GDM1 (cell line): ENCODE results near the gene TIAL1.
A peak's percentile ranks its signal among the peaks of the same experiment; 100 is the strongest.
"Not testable (repeated sequence)": the region's sequence is repeated elsewhere in the genome, so short reads cannot be mapped to it uniquely, and the experiment has no call there.

Experiments used
- DNase-seq: peaks from one replicate; lab custom pipeline; 2025; lab: John Stamatoyannopoulos, UW

The TIAL1 gene

DNA sequence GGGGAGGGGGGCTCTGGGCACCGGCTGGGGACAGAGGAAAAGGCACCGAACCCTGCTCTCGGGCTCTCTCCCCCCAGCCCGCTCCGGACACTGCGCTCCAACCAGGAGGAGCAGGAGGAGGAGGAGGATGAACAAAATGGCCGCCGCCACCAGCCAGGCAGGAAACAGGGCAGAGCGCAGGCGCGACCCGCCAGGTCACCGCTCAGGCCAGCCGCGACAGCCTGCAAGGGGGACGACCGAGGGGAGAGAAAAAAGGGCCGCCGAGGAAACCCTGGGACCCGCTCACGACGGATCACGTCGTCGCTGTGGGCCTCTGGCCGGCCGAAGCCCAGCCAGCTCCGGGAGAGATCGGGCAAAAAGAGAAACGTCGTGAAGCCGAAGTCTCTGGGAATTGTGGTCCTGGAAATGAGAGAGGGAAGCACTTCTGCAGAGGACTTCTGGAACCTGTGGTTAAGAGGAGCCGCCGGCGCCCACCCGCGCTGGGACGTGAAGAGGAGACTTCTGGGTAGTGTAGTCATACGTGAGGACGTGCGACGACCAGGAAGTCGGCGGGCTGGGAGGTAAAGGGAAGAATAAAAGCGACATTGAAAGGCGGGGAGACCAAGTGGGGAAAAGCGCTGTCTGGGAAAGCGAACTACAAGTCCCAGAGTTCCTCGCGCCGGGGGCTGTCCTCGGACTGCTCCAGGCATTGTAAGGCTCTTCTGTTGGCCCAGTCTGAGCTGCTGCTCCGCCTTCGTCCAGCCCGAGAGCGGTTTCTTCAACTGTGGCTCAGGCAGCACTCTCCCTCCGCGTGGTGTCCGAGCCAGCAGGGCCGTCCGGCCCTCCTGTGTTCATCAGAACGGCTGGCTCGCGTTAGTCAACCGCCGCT lies at the start of gene TIAL1:
Gene TIAL1 (minus strand): TSS at position 428 of the 868 bp plus-strand sequence. CDS start 499 bp downstream, outside the sequence.
- DNase-seq: peak; percentile 98

DNA sequence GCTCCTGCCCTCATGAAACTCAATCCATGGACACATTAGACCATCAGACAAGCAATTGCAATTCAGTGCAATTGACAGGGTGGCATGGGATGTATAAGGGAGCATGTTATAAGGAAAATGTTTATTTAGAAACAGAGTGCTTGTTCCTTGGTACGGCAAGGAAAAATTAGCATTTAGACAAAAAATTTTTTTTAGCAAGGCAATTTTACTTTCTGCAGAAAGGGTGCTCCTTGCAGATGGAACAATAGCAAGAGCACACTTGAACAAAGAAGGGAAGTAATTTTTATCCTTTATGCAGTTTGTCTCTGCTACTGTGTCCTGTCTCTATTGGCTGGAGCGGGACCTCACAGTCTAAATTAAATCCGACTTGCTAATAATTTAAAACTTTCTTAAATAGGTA lies 48.2 kb upstream of the TIAL1 start:
- no peak for DNase-seq

GRCh38 chr10:119644205-119644814 lies 47.5 kb upstream of the TIAL1 start:
- no peak for DNase-seq

DNA sequence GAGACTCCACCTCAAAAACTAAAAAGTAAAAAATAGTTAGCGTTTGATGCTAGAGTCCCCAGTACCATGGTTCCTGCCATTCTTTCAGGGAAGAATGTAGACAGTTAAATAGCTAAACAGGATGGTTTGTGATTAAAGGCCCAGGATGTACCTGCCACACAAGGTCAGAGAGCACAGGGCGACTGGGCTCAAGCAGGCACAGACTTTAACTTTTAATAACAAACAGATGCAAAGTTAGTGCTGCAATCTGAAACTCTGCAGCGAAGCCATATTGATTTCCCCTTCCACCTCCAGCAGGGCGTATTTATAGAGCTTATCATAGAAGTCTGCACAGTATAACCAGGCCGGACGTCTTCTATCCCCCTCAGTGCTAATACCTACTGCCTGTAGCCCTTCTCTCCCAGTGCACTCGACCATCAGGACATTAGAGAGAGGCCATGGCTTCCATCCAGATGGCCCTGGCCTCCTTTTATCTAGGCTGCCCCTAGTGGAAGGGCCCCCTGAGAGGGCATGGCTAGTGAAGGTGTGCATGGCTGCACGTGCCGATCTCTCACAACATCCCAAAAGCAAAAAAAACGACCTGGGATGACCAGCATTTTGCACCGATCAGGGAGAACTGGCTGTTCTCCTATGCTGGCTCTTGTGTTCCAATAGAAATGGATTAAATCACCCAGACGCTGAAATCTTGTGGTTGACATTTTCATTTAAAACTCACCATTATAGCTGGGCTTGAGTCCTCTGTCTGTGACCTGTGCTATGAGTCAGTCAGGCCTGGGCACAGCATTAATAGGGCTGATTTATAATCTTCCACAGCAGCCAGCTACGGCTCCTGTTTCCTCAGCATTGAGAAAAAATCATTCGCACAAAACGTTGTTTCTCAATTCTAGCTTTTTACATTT lies 46.8 kb upstream of the TIAL1 start:
- DNase-seq: no peak

DNA sequence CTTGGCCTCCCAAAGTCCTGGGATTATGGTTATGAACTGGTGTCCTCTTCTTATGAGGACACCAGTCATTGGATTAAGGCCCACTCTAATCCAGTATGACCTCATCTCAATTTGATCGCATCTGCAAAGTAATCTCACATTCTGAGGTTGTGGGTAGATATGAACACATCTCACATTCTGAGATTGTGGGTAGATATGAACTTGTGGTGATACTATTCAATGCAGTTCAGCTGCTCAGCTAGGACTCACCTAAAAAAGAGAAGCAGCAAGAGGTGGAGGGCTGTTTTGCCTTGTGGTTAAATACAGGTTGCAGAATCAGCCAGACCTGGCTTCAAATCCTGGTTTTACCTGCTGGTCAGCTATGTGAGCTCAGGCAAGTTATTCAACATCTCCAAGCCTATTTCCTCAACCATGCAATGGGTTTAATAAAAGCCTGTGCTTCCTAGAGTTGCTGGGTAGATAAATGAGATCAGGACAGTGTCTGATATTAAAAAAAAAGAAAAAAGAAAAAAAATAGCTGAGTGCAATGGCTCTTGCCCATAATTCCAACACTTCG lies 45.9 kb upstream of the TIAL1 start:
- no peak for DNase-seq

- DNase-seq: no peak
Measured at GRCh38 chr10:119640875-119641526, 44.2 kb upstream of the TIAL1 start.

- DNase-seq: no peak
Measured at GRCh38 chr10:119640384-119640783, 43.6 kb upstream of the TIAL1 start.

- DNase-seq: no peak
Measured at GRCh38 chr10:119638982-119639381, 42.2 kb upstream of the TIAL1 start.

- DNase-seq: no peak
Measured at GRCh38 chr10:119637631-119638030, 40.9 kb upstream of the TIAL1 start.

GRCh38 chr10:119634219-119634544 lies 37.4 kb upstream of the TIAL1 start:
- DNase-seq: no peak

DNA sequence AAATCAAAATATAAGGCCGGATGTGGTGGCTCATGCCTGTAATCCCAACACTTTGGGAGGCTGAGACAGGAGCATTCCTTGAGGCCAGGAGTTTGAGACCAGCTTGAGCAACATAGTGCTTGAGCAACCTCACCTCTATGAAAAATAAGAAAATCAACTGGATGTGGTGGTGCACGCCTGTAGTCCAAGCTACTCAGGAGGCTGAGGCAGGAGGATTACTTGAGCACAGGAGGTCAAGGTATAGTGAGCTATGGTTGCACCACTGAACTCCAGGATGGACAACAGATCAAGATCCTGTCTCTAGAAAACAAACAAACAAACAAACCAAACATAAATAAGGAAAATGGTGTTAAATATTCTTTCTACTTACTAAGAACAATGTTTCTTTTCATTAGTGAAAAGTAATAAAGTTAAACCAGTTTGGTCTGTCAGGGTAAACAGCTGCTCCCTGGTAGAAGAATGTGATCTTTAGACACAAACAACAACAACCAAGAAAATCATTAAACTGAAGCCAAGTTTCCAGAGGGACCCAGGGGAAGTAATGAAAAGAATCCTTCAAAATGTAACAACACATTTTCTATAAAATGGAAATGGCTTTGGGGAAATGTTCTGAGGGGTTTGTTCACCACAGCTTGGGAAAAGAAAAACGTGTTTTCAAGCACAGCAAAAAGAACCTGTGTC lies 36.9 kb upstream of the TIAL1 start:
- DNase-seq: no peak

GRCh38 chr10:119630300-119630699 lies 33.5 kb upstream of the TIAL1 start:
- DNase-seq: no peak

DNA sequence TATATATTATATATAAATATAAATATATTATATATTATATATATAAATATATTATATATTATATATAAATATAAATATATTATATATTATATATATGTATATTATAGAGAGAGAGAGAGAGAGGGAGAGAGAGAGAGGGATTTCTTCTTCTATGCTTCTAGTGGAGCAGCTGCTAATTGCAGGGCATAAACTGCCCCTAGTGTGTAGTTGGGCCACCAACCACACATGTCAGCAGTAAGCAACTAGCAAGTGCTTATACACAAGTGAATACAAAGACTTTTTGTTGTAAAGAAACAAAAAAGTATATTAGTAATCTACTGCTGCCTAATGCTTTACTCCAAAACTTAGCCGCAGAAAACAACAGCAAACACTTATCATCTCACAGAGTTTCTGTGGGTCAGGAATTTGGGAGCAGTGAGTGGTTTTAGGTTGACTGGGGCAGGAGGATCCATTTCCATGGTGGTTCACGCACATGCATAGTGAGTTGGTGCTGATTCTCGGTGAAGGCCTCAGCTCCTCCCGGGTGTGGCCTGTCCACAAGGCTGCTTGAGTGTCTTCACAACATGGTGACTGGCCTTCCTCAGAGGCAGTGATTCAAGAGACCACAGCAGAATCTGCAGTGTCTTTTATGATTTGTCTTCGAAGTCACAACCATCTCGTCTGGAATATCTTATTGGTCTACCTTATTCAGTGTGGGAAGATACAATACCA lies 29.0 kb upstream of the TIAL1 start:
- no peak for DNase-seq

GRCh38 chr10:119621078-119621384 lies 24.3 kb upstream of the TIAL1 start:
- no peak for DNase-seq

DNA sequence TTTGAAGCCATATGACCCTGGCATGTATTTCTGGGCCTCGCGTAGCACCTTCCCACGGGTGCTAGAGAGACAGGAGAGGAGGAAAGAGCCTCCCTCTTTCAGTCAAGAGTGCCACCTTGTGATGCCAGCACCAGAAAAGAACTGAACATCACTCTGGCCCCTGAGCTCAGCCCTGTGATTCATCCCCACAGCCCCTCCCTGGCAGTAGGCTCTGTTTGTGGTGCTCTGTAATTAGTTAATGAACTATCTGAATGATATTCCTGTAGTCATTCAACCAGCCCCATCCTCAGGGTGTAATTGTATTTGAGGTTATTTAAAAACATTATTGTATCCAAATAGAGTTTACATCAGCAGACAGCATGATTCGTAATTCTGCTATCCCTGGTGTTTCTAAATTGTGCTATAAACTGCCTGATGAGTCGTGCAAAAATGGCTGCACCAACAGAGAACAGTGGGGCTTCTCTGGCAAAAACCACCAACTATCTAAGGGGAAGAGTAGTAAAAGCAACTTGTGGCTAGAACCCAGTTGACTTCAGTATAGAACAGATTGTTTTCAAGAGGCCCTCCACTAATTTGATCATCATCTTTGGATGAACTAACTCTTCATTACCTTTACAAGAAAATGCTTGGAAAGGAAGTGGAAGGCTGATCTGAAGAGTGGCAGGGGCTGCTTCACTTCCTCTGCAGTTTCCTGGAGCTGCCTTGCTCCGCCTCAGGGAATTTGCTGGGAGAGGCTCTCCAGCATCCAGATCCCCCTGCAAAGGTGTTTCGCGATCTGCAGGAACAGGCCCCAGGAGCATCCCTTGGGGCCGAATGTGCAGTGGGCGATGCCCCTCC lies 23.7 kb upstream of the TIAL1 start:
- peak; percentile 18 for DNase-seq

- DNase-seq: not testable (repeated sequence)
Measured at GRCh38 chr10:119619811-119620210, 23.0 kb upstream of the TIAL1 start.

DNA sequence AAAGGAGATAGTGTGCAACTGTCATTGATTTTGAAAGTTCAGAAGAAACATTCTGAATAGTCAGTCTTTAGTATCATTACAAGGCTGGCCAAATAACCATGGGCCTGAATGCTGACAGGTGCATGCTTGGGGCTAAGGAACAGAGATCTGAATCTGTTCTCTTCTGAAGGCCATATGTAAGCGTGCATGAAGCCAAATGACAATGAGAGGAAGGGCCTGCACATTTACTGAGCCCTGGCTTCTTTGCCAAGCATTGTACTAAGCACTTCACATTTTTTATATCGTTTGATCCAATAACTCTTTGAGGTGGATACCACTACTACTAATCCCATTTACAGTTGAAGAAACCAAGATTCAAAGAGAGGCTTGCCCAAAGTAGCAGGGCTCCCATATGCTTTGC lies 22.5 kb upstream of the TIAL1 start:
- no peak for DNase-seq

DNA sequence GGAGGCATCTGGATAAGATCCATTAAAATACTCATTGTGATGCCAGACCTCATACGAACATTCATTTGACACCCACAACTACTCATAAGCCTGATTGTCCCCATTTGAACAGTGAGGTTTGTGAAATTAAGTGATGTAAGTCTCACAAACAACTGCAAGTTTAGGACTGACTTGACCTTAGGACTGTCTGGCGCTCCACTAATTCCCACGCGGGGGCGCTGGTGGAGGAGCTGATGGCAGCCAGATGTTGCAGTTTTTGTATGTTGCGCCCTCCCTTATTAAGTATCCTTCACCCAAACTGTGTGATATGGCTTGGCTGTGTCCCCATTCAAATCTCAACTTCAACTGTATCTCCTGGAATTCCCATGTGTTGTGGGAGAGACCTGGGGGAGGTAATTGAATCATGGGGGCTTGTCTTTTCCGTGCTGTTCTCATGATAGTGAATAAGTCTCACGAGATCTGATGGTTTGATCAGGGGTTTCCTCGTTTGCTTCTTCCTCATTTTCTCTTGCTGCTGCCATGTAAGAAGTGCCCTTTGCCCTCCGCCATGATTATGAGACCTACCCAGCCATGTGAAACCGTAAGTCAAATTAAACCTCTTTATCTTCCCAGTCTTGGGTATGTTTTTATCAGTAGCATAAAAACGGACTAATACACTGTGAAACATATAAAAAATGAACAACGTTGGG lies 20.3 kb upstream of the TIAL1 start:
- DNase-seq: no peak

DNA sequence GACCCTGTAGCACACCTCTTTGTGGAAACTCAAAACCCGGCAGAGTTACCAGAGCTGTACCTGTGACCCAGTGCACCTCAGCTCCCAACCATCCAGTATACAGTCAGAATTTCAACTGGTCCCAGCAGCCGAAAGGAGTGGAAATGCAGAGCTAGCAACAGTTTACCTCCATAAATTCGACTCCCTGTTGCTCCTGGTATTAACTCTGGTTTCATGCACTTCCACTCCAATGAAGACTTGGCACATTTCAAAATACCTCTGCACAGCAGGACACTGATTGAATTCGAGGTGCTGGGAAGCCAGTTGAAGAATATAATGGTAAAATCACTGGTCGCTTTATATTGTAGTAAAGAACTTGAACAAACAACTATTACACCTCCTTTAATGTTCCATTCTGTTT lies 17.9 kb upstream of the TIAL1 start:
- no peak for DNase-seq
